Bronchial smooth muscle cell (primary cell): ENCODE results near the gene MINAR2. TPM values are rescaled to one million over a fixed set of nuclear protein-coding genes. Genes with fewer than 3 reads are reported as not detected.

Source experiments
- total RNA-seq: library from RNA; depleted of rRNA; stranded (reverse); fragments of >200 nt; gene quantifications from 2 replicates; pipeline ENCODE4 v1.2.1, GENCODE V29; 2014

Gene MINAR2
- total RNA-seq: not detected in 2 replicates

GRCh38 chr5:129747572-129748407 lies at the start of gene MINAR2:
Gene MINAR2, plus strand, starts transcription at chr5:129748094. Its CDS starts 97 bp downstream, at chr5:129748191.

Other genes with a start within 250 kb of the MINAR2 start
- 0.77 and 1.3 TPM in 2 replicates for gene CHSY3, start 156.4 kb downstream of the MINAR2 start, total RNA-seq